SK-N-SH (cell line): ENCODE measurements around the gene PXT1. TPM values are rescaled to one million over a fixed set of nuclear protein-coding genes. Genes with fewer than 3 reads are reported as not detected.

Experiments used
- CTCF ChIA-PET: fragments of 300-600, 350-600 bp; formaldehyde crosslinking; extraction: SDS; loops from one replicate; lab custom pipeline; 2021; lab: Yijun Ruan, JAX
- POLR2A ChIA-PET: fragments of 350-600 bp; sonication (Branson Sonifier 250); formaldehyde crosslinking; extraction: SDS; loops from one replicate; lab custom pipeline; 2020; ENCODE audit warnings: antibody characterized with exemption, inconsistent platforms; lab: Yijun Ruan, JAX
- DNase-seq: peaks from one replicate; pipeline ENCODE4 v3.0.0; 2012
- H2AFZ ChIP-seq: fragments of 200-600 bp; sonication (generic); 2 replicates; pipeline ENCODE4 v1.8.1; 2016; ENCODE audit warnings: antibody characterized with exemption, mild to moderate bottlenecking, low read depth
- H3F3A ChIP-seq: fragments of 200-600 bp; sonication (generic); replicated peaks from 2 replicates; pipeline ENCODE3; 2016; ENCODE audit warnings: antibody characterized with exemption, mild to moderate bottlenecking; ENCODE audit not compliant: insufficient read depth
- H3K27ac ChIP-seq, 2 experiments: fragments of 200-500 bp in 1 of 2; fragments of 200-600 bp in 1 of 2; sonication (Bioruptor generic) in 1 of 2; sonication (generic), shearing (Covaris generic) in 1 of 2; 2 replicates each; pipeline versions ENCODE4 v1.5.1 to v1.6.1; 2014 to 2016; ENCODE audit warnings: low read depth in 2 of 2, inconsistent platforms in 1 of 2, low read length in 1 of 2, mild to moderate bottlenecking in 1 of 2, mixed read lengths in 1 of 2
- H3K27me3 ChIP-seq: fragments of 200-600 bp; sonication (generic), shearing (Covaris generic); 2 replicates; pipeline ENCODE4 v1.6.1; 2016; ENCODE audit warnings: mixed run types; ENCODE audit not compliant: insufficient read depth
- H3K36me3 ChIP-seq, 2 experiments: fragments of 200-500 bp in 1 of 2; fragments of 200-600 bp in 1 of 2; sonication (Bioruptor generic) in 1 of 2; sonication (generic) in 1 of 2; replicated peaks in 1 of 2; 2 replicates each; pipeline versions ENCODE3 to v1.5.1; 2014 to 2016; ENCODE audit warnings: low read length in 1 of 2, mild to moderate bottlenecking in 1 of 2; ENCODE audit not compliant: insufficient read depth in 2 of 2, control insufficient read depth in 1 of 2
- H3K4me1 ChIP-seq, 2 experiments: fragments of 200-500 bp in 1 of 2; fragments of 200-600 bp in 1 of 2; sonication (Bioruptor generic) in 1 of 2; sonication (generic), shearing (Covaris generic) in 1 of 2; 2 replicates each; pipeline versions ENCODE4 v1.5.1 to v1.6.1; 2014 to 2016; ENCODE audit warnings: low read depth in 1 of 2, low read length in 1 of 2, mixed run types in 1 of 2; ENCODE audit not compliant: insufficient read depth in 2 of 2, control insufficient read depth in 1 of 2
- H3K4me2 ChIP-seq: fragments of 200-600 bp; sonication (generic), shearing (Covaris generic); 2 replicates; pipeline ENCODE4 v1.6.1; 2017; ENCODE audit warnings: mixed run types
- H3K4me3 ChIP-seq, 2 experiments: fragments of 200-500 bp in 1 of 2; fragments of 200-600 bp in 1 of 2; sonication (Bioruptor generic) in 1 of 2; sonication (generic), shearing (Covaris generic) in 1 of 2; 2 replicates each; pipeline versions ENCODE4 v1.5.1 to v1.8.1; 2014 to 2016; ENCODE audit warnings: low read depth in 2 of 2, inconsistent platforms in 1 of 2, low read length in 1 of 2, mild to moderate bottlenecking in 1 of 2, mixed read lengths in 1 of 2, moderate library complexity in 1 of 2
- H3K79me2 ChIP-seq: fragments of 200-600 bp; sonication (generic); 2 replicates; pipeline ENCODE4 v1.8.1; 2017; ENCODE audit warnings: mild to moderate bottlenecking; ENCODE audit not compliant: insufficient read depth
- H3K9ac ChIP-seq: fragments of 200-600 bp; sonication (generic); 2 replicates; pipeline ENCODE4 v1.6.1; 2017; ENCODE audit warnings: mixed run types
- H3K9me2 ChIP-seq: fragments of 200-600 bp; sonication (generic); 2 replicates; pipeline ENCODE4 v1.6.1; 2017; ENCODE audit warnings: mixed run types
- H3K9me3 ChIP-seq: fragments of 200-600 bp; sonication (generic); 2 replicates; pipeline ENCODE4 v1.6.1; 2017; ENCODE audit warnings: mixed run types, mild to moderate bottlenecking, moderate library complexity
- H4K20me1 ChIP-seq: fragments of 200-600 bp; sonication (generic); 2 replicates; pipeline ENCODE4 v1.6.1; 2017; ENCODE audit warnings: mild to moderate bottlenecking, mixed run types; ENCODE audit not compliant: insufficient read depth
- FOSL2 ChIP-seq: IDR thresholded peaks from 2 replicates; pipeline ENCODE4 v1.4.0; 2012; ENCODE audit warnings: low read depth, mild to moderate bottlenecking, moderate library complexity, borderline replicate concordance
- FOXJ3 ChIP-seq: sonication (generic); formaldehyde crosslinking; IDR thresholded peaks from 2 replicates; pipeline ENCODE4 v1.5.1; 2020; ENCODE audit warnings: mild to moderate bottlenecking, missing genetic modification reagents
- JUND ChIP-seq: IDR thresholded peaks from 2 replicates; pipeline ENCODE4 v1.4.0; 2012
- MAX ChIP-seq: IDR thresholded peaks from 2 replicates; pipeline ENCODE4 v1.4.0; 2012; ENCODE audit warnings: low read depth
- REST ChIP-seq: IDR thresholded peaks from 2 replicates; pipeline ENCODE4 v1.6.1; 2012; ENCODE audit warnings: mild to moderate bottlenecking, low read depth, low read length, moderate library complexity
- RXRA ChIP-seq: IDR thresholded peaks from 2 replicates; pipeline ENCODE4 v1.4.0; 2012; ENCODE audit warnings: low read depth, mild to moderate bottlenecking, borderline replicate concordance
- SMC3 ChIP-seq: IDR thresholded peaks from 2 replicates; pipeline ENCODE4 v1.6.1; 2012; ENCODE audit warnings: low read depth, low read length, improper control_type of control experiment
- TCF12 ChIP-seq: IDR thresholded peaks from 2 replicates; pipeline ENCODE4 v1.4.0; 2012
- TEAD4 ChIP-seq: IDR thresholded peaks from 2 replicates; pipeline ENCODE4 v1.4.0; 2012; ENCODE audit warnings: mild to moderate bottlenecking, borderline replicate concordance; ENCODE audit not compliant: insufficient read depth
- ZBTB33 ChIP-seq: IDR thresholded peaks from 2 replicates; pipeline ENCODE4 v1.4.0; 2012; ENCODE audit warnings: low read depth, borderline replicate concordance
- WGBS: methylation state at CpG from one replicate; pipeline ENCODE4 v1.1.6; 2017; ENCODE audit warnings: low lambda C conversion rate; 5-methylcytosine and 5-hydroxymethylcytosine counted together
- polyA plus RNA-seq, 3 experiments: library from polyadenylated mRNA; depleted of rRNA; stranded (reverse); fragments of >200 nt; gene quantifications; 2 replicates each; pipeline ENCODE4 v1.2.3, GENCODE V29; 2012
- TF ChIP-seq, protein P1 (sequence below): IDR thresholded peaks from 2 replicates; pipeline ENCODE4; 2012

Gene PXT1
- polyA plus RNA-seq, 1 of the 3 experiments (the other 2 are of a cell fraction), result not detected

DNA sequence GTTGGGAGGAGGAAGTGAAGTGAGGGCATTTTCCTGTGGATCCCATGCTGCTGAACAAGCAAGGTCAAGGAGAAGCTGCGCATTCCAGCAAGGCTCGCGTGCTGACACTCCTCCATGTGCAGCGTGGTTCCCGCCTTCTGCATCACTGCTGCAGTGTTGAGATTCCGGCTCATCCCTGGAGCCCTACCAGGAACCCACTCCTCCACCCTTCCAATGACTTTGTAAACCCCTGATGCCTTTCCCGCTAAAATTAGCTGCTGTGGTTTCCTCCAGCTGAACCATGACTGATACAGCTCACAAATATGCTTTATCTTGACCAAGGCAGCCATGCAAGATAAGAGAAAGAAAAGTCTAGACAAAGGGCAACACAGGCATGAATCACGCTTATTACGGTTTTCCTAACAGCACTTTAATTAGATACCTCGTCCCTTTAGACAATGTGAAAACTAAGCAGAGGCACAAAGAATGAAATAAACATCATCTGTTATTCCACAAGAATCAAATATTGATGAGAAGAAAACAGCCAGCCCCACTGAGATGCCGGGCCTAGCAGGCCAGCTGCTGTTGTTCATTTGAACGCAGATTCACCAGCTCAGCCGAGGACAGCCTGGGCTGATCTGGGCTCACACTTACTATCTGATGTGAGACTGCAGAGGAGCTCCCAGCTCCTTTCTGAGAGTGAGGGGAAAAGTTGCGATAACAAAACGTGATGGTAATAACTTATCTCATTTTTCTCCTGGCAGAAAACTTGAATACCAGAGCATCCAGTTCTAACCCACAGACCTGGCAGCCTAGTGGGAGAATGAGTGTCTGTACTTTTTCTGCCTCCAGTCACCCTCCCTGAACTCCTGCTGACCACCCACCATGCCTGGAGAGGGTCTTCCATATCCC is 91.7 kb downstream of the PXT1 start:
- DNase-seq, result no peak
- Histone ChIP-seq H3K9me3 (no peaks in the 10 kb centered on the region), H3K36me3 (no peaks in the 10 kb centered on the region), H3K9me2 (no peaks in the 10 kb centered on the region), H2AFZ (peak overlapping the region; percentile 44; the same call in 1 of the 2 replicates), H3K4me3 (no peak overlapping the region), H3K4me2 (peak overlapping the region; percentile 8; the same call in 1 of the 2 replicates), H3F3A (no peaks in the 10 kb centered on the region), H3K27me3 (no peaks in the 10 kb centered on the region), H4K20me1 (no peaks in the 10 kb centered on the region), H3K79me2 (no peaks in the 10 kb centered on the region), H3K4me1 (peaks cover 6 to 9% of the 10 kb centered on the region in 2 experiments; a peak in 2 of 4 replicates)
- ChIA-PET POLR2A (no interaction called here), CTCF (interaction anchor here (1.0 to 9.3 kb wide), 4 partner anchors 8 to 48 kb away, joined by 3 to 69 read pairs (median 23); no protein-coding TSS in a partner anchor)
- 76% methylated on average over 15 of the region's 15 CpGs for WGBS
- TF ChIP-seq TCF12 (peak; percentile 56; the same call in 1 of the 2 replicates), MAX (peak; percentile 20; the same call in 1 of the 2 replicates), SMC3 (no peak), JUND (peak; percentile 51), FOSL2 (0 out of 2 replicates have a peak, but pooled peaks have one; percentile 40), RXRA (0 out of 2 replicates have a peak, but pooled peaks have one; percentile 14), FOXJ3 (no peak)
- TF ChIP-seq, protein P1, sequence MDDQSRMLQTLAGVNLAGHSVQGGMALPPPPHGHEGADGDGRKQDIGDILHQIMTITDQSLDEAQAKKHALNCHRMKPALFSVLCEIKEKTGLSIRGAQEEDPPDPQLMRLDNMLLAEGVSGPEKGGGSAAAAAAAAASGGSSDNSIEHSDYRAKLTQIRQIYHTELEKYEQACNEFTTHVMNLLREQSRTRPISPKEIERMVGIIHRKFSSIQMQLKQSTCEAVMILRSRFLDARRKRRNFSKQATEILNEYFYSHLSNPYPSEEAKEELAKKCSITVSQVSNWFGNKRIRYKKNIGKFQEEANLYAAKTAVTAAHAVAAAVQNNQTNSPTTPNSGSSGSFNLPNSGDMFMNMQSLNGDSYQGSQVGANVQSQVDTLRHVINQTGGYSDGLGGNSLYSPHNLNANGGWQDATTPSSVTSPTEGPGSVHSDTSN, result peak; percentile 27; the same call in 1 of the 2 replicates
- TF ChIP-seq, all 33 proteins: peak for 6
- Histone ChIP-seq H3K27ac (peak overlapping the region in 1 of 2 experiments; percentile 50; a peak in 2 of 4 replicates), H3K9ac (peak overlapping the region; percentile 36; the same call in 1 of the 2 replicates)

DNA sequence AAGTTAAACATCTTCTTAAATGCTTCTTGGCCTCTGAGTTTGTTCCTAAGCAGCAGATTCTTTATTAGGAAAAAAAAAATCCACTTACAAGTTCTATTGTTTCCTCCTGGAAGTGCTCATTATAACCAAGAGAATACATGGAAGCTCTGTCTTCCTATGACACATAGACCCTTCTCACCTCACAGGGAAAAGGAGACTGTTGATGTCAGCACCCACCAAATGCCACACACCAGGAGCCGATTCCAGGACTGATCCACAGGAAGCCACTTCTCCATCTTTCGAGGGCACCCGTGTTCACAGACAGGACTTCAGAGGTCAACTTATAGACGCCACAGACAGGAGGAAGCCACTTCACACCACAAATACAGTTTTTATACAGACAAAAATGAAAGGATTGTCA is 92.6 kb downstream of the PXT1 start:
- 96% methylated on average over 4 of the region's 4 CpGs for WGBS
- Histone ChIP-seq H3K4me3 (no peak overlapping the region), H3K9me2 (no peaks in the 10 kb centered on the region), H3K4me1 (peaks cover 6 to 9% of the 10 kb centered on the region in 2 experiments; a peak in 2 of 4 replicates), H3K9me3 (no peaks in the 10 kb centered on the region), H3K36me3 (no peaks in the 10 kb centered on the region), H4K20me1 (no peaks in the 10 kb centered on the region), H3F3A (no peaks in the 10 kb centered on the region), H3K27me3 (no peaks in the 10 kb centered on the region), H3K79me2 (no peaks in the 10 kb centered on the region), H2AFZ (0 out of 2 replicates have a peak overlapping the region, but pooled peaks have one; percentile 44), H3K4me2 (peak overlapping the region; percentile 8; the same call in 1 of the 2 replicates), H3K27ac (peak overlapping the region in 1 of 2 experiments; percentile 50; a peak in 2 of 4 replicates), H3K9ac (no peak overlapping the region)
- no peak for DNase-seq
- no peak for TF ChIP-seq ZBTB33
- TF ChIP-seq JUND, result no peak
- no peak for TF ChIP-seq REST
- TF ChIP-seq MAX, result no peak
- no peak for TF ChIP-seq TEAD4
- ChIA-PET POLR2A (no interaction called here), CTCF (interaction anchor here (1.0 to 9.3 kb wide), 3 partner anchors 10 to 47 kb away, joined by 3 to 69 read pairs (median 42); no protein-coding TSS in a partner anchor)
